Astrocyte of the cerebellum (primary cell): ENCODE data around the gene TRIM67.

ENCODE experiments used
- DNase-seq: peaks from one replicate; pipeline ENCODE4 v3.0.0-alpha.2; 2011; ENCODE audit warnings: low read depth
- H3K4me3 ChIP-seq: 2 replicates; pipeline ENCODE4 v1.5.1; 2011; ENCODE audit warnings: mild to moderate bottlenecking, low read depth, low read length, moderate library complexity
- CTCF ChIP-seq: IDR thresholded peaks from 2 replicates; pipeline ENCODE4 v1.5.1; 2012; ENCODE audit warnings: low read length, low read depth, moderate library complexity, mild to moderate bottlenecking; ENCODE audit errors: missing control alignments
- in situ Hi-C: cut with HindIII; loops from 2 replicates; pipeline ENCODE4 v1.10.0; 2017; ENCODE audit warnings: low sequenced_read_pairs

Gene TRIM67

GRCh38 chr1:231201375-231201978, 39.6 kb downstream of the TRIM67 start:
- in situ Hi-C loops = loop anchor here (25.0 kb wide), 2 partner anchors 264 to 414 kb away; no protein-coding TSS in a partner anchor
- DNase-seq = no peak
- no peak for TF ChIP-seq CTCF
- H3K4me3 ChIP-seq = no peak overlapping the region

- in situ Hi-C loops = loop anchor here (25.0 kb wide), 2 partner anchors 265 to 415 kb away; no protein-coding TSS in a partner anchor
- DNase-seq = no peak
These were observed 40.2 kb downstream of the TRIM67 start for GRCh38 chr1:231201979-231202633.

DNA sequence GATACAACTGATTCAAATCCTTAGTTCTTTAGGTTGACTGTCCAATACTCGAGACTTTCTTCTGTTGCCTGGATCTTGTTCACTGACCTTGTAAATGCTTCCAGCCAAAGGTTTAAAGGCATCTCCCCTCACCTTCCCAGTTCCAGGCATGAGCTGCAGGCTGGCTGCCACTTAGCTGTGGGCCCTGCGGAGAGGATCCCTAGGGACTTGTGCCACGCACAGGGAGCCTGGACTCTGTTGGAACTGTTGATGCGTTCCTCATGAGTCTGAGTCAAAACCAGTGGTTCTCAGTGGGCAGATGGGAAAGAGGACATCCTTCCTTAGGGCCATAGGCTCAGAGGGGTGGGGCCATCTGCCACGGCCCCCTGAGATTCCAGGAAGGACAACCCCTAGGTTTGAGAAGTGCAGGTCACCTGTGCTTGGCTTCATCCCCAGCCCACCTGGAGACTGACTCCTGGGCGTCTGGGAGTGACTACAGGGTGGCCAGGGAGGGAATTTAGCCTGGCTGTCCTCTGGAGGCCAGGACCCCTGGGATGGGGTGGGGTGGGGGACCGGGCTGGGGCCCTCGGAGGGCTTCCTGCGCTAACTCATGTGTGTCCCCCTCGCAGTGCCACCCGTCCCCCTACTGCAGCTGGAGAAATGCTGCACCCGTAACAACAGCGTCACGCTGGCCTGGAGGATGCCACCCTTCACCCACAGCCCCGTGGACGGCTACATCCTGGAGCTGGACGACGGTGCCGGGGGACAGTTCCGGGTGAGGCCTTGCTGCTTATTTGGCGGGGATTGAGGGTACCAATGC, 41.6 kb downstream of the TRIM67 start:
- no peak for DNase-seq
- no peak overlapping the region for H3K4me3 ChIP-seq
- in situ Hi-C loops = loop anchor here (25.0 kb wide), 2 partner anchors 266 to 416 kb away; no protein-coding TSS in a partner anchor
- TF ChIP-seq CTCF = no peak

More at GRCh38 chr1:231201979-231202633, 40.2 kb downstream of the TRIM67 start:
- no peak for TF ChIP-seq CTCF
- H3K4me3 ChIP-seq = no peak overlapping the region

DNA sequence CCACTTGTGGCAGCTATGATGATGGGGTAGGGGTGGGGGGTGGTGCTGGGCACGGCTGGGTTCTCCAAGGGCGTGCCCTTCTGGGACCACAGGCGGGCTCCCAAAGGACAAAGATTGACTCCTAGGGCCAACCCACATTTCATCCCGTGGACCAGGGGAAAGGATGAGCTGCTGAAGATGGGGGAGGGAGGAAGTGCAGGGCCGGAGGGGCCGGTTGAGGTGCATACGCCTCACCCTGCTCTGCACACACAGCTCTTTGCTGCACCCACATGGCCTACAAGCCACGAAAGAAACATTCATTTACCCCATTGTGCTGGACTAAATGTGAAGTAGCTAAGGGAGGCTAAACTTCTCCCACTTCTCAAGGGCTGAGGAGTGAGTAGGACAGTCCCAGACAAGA, 45.0 kb downstream of the TRIM67 start:
- H3K4me3 ChIP-seq = no peak overlapping the region
- no peak for DNase-seq
- TF ChIP-seq CTCF = no peak
- in situ Hi-C loops = loop anchor here (25.0 kb wide), 2 partner anchors 270 to 420 kb away; no protein-coding TSS in a partner anchor

DNA sequence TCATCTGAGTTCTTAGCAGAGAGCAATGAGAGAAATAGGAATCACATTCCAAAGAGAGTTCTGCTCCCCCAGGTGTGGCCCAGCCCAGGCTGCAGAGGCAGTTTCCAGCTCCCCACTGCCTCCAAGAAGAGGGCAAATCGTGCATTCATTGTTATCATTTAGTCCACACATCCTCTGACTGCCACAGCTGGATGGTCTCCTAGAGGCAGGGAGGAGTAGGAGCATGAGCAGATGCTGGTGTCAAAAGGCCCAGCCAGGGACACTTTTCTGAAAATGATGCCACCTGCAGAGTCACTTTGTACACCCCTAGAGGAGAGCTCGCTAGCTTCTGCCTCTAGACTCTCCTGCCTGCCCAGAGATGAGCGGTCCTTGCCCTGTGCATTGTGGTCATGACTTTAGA, 45.6 kb downstream of the TRIM67 start:
- no peak for DNase-seq
- TF ChIP-seq CTCF = no peak
- no peak overlapping the region for H3K4me3 ChIP-seq
- in situ Hi-C loops = loop anchor here (25.0 kb wide), 2 partner anchors 270 to 420 kb away; no protein-coding TSS in a partner anchor

- no peak for DNase-seq
- in situ Hi-C loops = loop anchor here (25.0 kb wide), 2 partner anchors 272 to 422 kb away; no protein-coding TSS in a partner anchor
- no peak for TF ChIP-seq CTCF
- H3K4me3 ChIP-seq = no peak overlapping the region
These were observed 47.1 kb downstream of the TRIM67 start for GRCh38 chr1:231208980-231209379.
